ENCODE data around the gene CASP3. TPM values are rescaled to one million over a fixed set of nuclear protein-coding genes. Genes with fewer than 3 reads are reported as not detected.
"Not testable (repeated sequence)": the region's sequence is repeated elsewhere in the genome, so short reads cannot be mapped to it uniquely, and the experiment has no call there.

The CASP3 gene
- total and polyA plus RNA-seq, 2 donors (not counting 1 experiment from before 2014, with no cell fraction given) = 7.9 to 15.8 TPM

GRCh38 chr4:184628103-184628502 lies 21.1 kb downstream of the CASP3 start:
- H3K79me2 ChIP-seq (ENCODE audit: control insufficient read depth, insufficient read depth, low read length) = no peaks in the 10 kb centered on the region
- Mint-ChIP-seq H3K4me1 (peaks cover 5% of the 10 kb centered on the region), H3K9me3 (ENCODE audit: insufficient read depth) (no peaks in the 10 kb centered on the region), H3K27me3 (no peaks in the 10 kb centered on the region), H3K27ac (no peak overlapping the region), H3K4me3 (no peak overlapping the region)
- H3K9ac ChIP-seq (ENCODE audit: low read length) = no peak overlapping the region
- no peaks in the 10 kb centered on the region for H3K9me3 ChIP-seq (ENCODE audit: control extremely low read depth in 1 of 3, control insufficient read depth in 2 of 3, insufficient read depth in 1 of 3, low read length in 2 of 3)
- no peaks in the 10 kb centered on the region for H4K20me1 ChIP-seq (ENCODE audit: control insufficient read depth, insufficient read depth, low read length, poor library complexity, severe bottlenecking)
- intact Hi-C loops (cut with micrococcal nuclease) = no loop called here
- DNase-seq (no peak), ATAC-seq (ENCODE audit: low read depth) (no peak)
- H3K4me2 ChIP-seq (replicated peaks; ENCODE audit: low read depth, low read length, poor library complexity, severe bottlenecking) = no peak overlapping the region
- H3K4me3 ChIP-seq (ENCODE audit: control extremely low read depth in 1 of 5, extremely low read depth in 1 of 5, insufficient read depth in 1 of 5, low read depth in 2 of 5, low read length in 4 of 5) = no peak overlapping the region
- CTCF ChIA-PET = no interaction called here
- peaks cover 0 to 51% of the 10 kb centered on the region in 2 experiments for H3K36me3 ChIP-seq (replicated peaks in 1 of 2; ENCODE audit: control extremely low read depth in 1 of 2, control insufficient read depth in 1 of 2, extremely low read depth in 1 of 2, insufficient read depth in 2 of 2, low read length in 1 of 2)
- TF ChIP-seq CTCF (IDR thresholded peaks at IDR 0.05) (no peak), EZH2 (IDR thresholded peaks at IDR 0.05; ENCODE audit: borderline replicate concordance, insufficient read depth, low read depth, low read length, poor library complexity, severe bottlenecking) (no peak)
- 92% methylated on average over 4 of the region's 4 CpGs for WGBS (ENCODE audit: insufficient coverage)
- POLR2A ChIA-PET = no interaction called here
- no peak overlapping the region for H3K27ac ChIP-seq (ENCODE audit: low read length in 2 of 2)
- no peaks in the 10 kb centered on the region for H3K27me3 ChIP-seq (replicated peaks in 1 of 4; ENCODE audit: control extremely low read depth in 1 of 4, control insufficient read depth in 3 of 4, insufficient read depth in 4 of 4, low read length in 3 of 4)
- H2AFZ ChIP-seq (ENCODE audit: insufficient read depth, low read depth, low read length, poor library complexity, severe bottlenecking) = no peak overlapping the region
- H3K4me1 ChIP-seq (ENCODE audit: control insufficient read depth in 2 of 2, insufficient read depth in 2 of 2, low read length in 2 of 2) = no peaks in the 10 kb centered on the region

GRCh38 chr4:184625783-184626596 lies 23.3 kb downstream of the CASP3 start:
- H3K9me3 ChIP-seq (ENCODE audit: control extremely low read depth in 1 of 3, control insufficient read depth in 2 of 3, insufficient read depth in 1 of 3, low read length in 2 of 3); POLR2A ChIA-PET; H4K20me1 ChIP-seq (ENCODE audit: control insufficient read depth, insufficient read depth, low read length, poor library complexity, severe bottlenecking); H3K4me2 ChIP-seq (replicated peaks; ENCODE audit: low read depth, low read length, poor library complexity, severe bottlenecking); CTCF ChIA-PET; H3K4me3 ChIP-seq (ENCODE audit: control extremely low read depth in 1 of 5, extremely low read depth in 1 of 5, insufficient read depth in 1 of 5, low read depth in 2 of 5, low read length in 4 of 5); H3K9ac ChIP-seq (ENCODE audit: low read length); H3K9me3 Mint-ChIP-seq (ENCODE audit: insufficient read depth); H3K27me3 ChIP-seq (replicated peaks in 1 of 4; ENCODE audit: control extremely low read depth in 1 of 4, control insufficient read depth in 3 of 4, insufficient read depth in 4 of 4, low read length in 3 of 4); DNase-seq; H3K27ac ChIP-seq (ENCODE audit: low read length in 2 of 2); ATAC-seq (ENCODE audit: low read depth); H3K4me1 ChIP-seq (ENCODE audit: control insufficient read depth in 2 of 2, insufficient read depth in 2 of 2, low read length in 2 of 2); intact Hi-C loops (cut with micrococcal nuclease); H3K79me2 ChIP-seq (ENCODE audit: control insufficient read depth, insufficient read depth, low read length); H3K4me1 Mint-ChIP-seq; H2AFZ ChIP-seq (ENCODE audit: insufficient read depth, low read depth, low read length, poor library complexity, severe bottlenecking); H3K27me3 Mint-ChIP-seq: not testable (repeated sequence)
- Mint-ChIP-seq H3K4me3 (peak overlapping the region; percentile 44), H3K27ac (peak overlapping the region; percentile 11)
- WGBS (ENCODE audit: insufficient coverage) = 91% methylated on average over 4 of the region's 11 CpGs
- H3K36me3 ChIP-seq (replicated peaks in 1 of 2; ENCODE audit: control extremely low read depth in 1 of 2, control insufficient read depth in 1 of 2, extremely low read depth in 1 of 2, insufficient read depth in 2 of 2, low read length in 1 of 2) = peaks cover 0 to 37% of the 10 kb centered on the region in 2 experiments

All from B cell (primary cell).